T-cell (primary cell): ENCODE data around the gene ARF1. TPM values are rescaled to one million over a fixed set of nuclear protein-coding genes. Genes with fewer than 3 reads are reported as not detected.

Experiments
- ATAC-seq, 4 experiments: fragments of 200-7000 bp in 3 of 4; fragments of 150-1000 bp in 1 of 4; cut with Tn5 transposase; replicated peaks in 1 of 4; 1 replicate in 3 of 4; 2 replicates in 1 of 4; pipeline ENCODE4 v1.10.0; 2021; ENCODE audit warnings: moderate library complexity in 3 of 4, mild to moderate bottlenecking in 2 of 4, moderate number of reproducible peaks in 1 of 4
- CTCF ChIA-PET, 2 donors: fragments of 300-600 bp; sonication (Branson Sonifier 250); formaldehyde crosslinking; loops; one replicate each; lab custom pipeline; 2022; ENCODE audit warnings: antibody characterized with exemption in 2 of 2; lab: Charles Lee
- POLR2A ChIA-PET, 2 donors: fragments of 300-600 bp; sonication (Branson Sonifier 250); formaldehyde crosslinking; loops; one replicate each; lab custom pipeline; 2022; ENCODE audit warnings: antibody characterized with exemption in 2 of 2; lab: Charles Lee
- DNase-seq, 35 experiments: peaks; one replicate each; pipeline versions ENCODE4 v3.0.0 to v3.0.0-alpha.2; 2013 to 2023
- H3K27ac ChIP-seq: one replicate; pipeline ENCODE4 v1.5.1; 2013; ENCODE audit warnings: low read length
- H3K27me3 ChIP-seq, 2 experiments: replicated peaks in 1 of 2; 1 replicate in 1 of 2; 2 replicates in 1 of 2; pipeline versions ENCODE4 v1.6.1 to v1.7.0; 2013; ENCODE audit warnings: low read length in 1 of 2, mixed read lengths in 1 of 2; ENCODE audit not compliant: control insufficient read depth in 2 of 2, insufficient read depth in 2 of 2; ENCODE audit errors: extremely low read depth in 1 of 2
- H3K36me3 ChIP-seq, 2 donors: 1 replicate in 1 of 2; 2 replicates in 1 of 2; pipeline versions ENCODE4 v1.6.1 to v1.7.0; 2013; ENCODE audit warnings: low read length in 1 of 2; ENCODE audit not compliant: control insufficient read depth in 2 of 2, insufficient read depth in 1 of 2; ENCODE audit errors: extremely low read depth in 1 of 2
- H3K4me1 ChIP-seq, 2 experiments: 1 replicate in 1 of 2; 2 replicates in 1 of 2; pipeline versions ENCODE4 v1.6.1 to v1.7.0; 2013; ENCODE audit warnings: low read length in 2 of 2, mixed read lengths in 1 of 2; ENCODE audit not compliant: insufficient read depth in 2 of 2, control insufficient read depth in 1 of 2; ENCODE audit errors: extremely low read depth in 1 of 2
- H3K4me3 ChIP-seq, 2 donors: 1 replicate in 1 of 2; 2 replicates in 1 of 2; pipeline versions ENCODE4 v1.5.1 to v1.7.0; 2013; ENCODE audit warnings: mild to moderate bottlenecking in 2 of 2, low read length in 1 of 2, moderate library complexity in 1 of 2; ENCODE audit not compliant: control insufficient read depth in 1 of 2; ENCODE audit errors: extremely low read depth in 1 of 2
- H3K9me3 ChIP-seq: 2 replicates; pipeline ENCODE4 v1.7.0; 2013
- H3K27ac Mint-ChIP-seq, 2 donors: one replicate each; pipeline ENCODE4 v1.8.0; 2020 to 2021; ENCODE audit warnings: mild to moderate bottlenecking in 2 of 2, mixed read lengths in 2 of 2
- H3K27me3 Mint-ChIP-seq, 2 donors: one replicate each; pipeline ENCODE4 v1.8.0; 2021 to 2022; ENCODE audit warnings: mixed read lengths in 2 of 2
- H3K36me3 Mint-ChIP-seq: one replicate; pipeline ENCODE4 v1.8.0; 2021; ENCODE audit warnings: mixed read lengths
- H3K4me1 Mint-ChIP-seq, 3 donors: one replicate each; pipeline ENCODE4 v1.8.0; 2020 to 2022; ENCODE audit warnings: mixed read lengths in 3 of 3, mild to moderate bottlenecking in 1 of 3
- H3K4me3 Mint-ChIP-seq, 3 donors: one replicate each; pipeline ENCODE4 v1.8.0; 2020 to 2022; ENCODE audit warnings: mild to moderate bottlenecking in 3 of 3, mixed read lengths in 3 of 3, moderate library complexity in 3 of 3
- H3K9me3 Mint-ChIP-seq, 3 donors: one replicate each; pipeline ENCODE4 v1.8.0; 2020 to 2022; ENCODE audit warnings: mixed read lengths in 3 of 3
- WGBS: methylation state at CpG from one replicate; pipeline ENCODE4 v1.1.5; 2013; ENCODE audit warnings: missing lambda C conversion rate; ENCODE audit not compliant: insufficient coverage; 5-methylcytosine and 5-hydroxymethylcytosine counted together
- total RNA-seq, 35 experiments: library from RNA in 6 of 35; stranded (reverse) in 6 of 35; fragments of 120-200 nt in 1 of 35; gene quantifications; one replicate each; pipeline versions ENCODE4 v1.2.1 to v1.2.4 and lab custom pipeline; 2013 to 2026

ARF1 gene
- total RNA-seq, 5 donors from 2014 or later (not counting 1 experiment from before 2014, with no cell fraction given): 232 to 309 (median 258) TPM

GRCh38 chr1:228114827-228115226 is 32.3 kb downstream of the ARF1 start:
- Mint-ChIP-seq H3K27me3 (no peaks in the 10 kb centered on the region), H3K9me3 (peaks cover 0 to 3% (median 0%) of the 10 kb centered on the region in 3 donors), H3K4me3 (no peak overlapping the region), H3K36me3 (peaks cover 2% of the 10 kb centered on the region), H3K27ac (no peak overlapping the region), H3K4me1 (peaks cover 0 to 5% (median 3%) of the 10 kb centered on the region in 3 donors)
- H3K9me3 ChIP-seq: no peaks in the 10 kb centered on the region
- CTCF ChIA-PET: no interaction called here
- no CpG with 5 or more reads among the region's 3 CpGs for WGBS
- peaks cover 0 to 2% of the 10 kb centered on the region in 2 experiments for H3K27me3 ChIP-seq
- H3K27ac ChIP-seq: no peak overlapping the region
- H3K4me3 ChIP-seq: no peak overlapping the region
- ATAC-seq (no peak), DNase-seq (no peak)
- peaks cover 0 to 5% of the 10 kb centered on the region in 2 experiments for H3K4me1 ChIP-seq
- POLR2A ChIA-PET: no interaction called here
- H3K36me3 ChIP-seq: no peaks in the 10 kb centered on the region

- Mint-ChIP-seq H3K4me3 (no peak overlapping the region), H3K4me1 (peaks cover 0 to 5% (median 0%) of the 10 kb centered on the region in 3 donors), H3K36me3 (peaks cover 2% of the 10 kb centered on the region), H3K27ac (no peak overlapping the region), H3K27me3 (no peaks in the 10 kb centered on the region), H3K9me3 (peaks cover 0 to 3% (median 0%) of the 10 kb centered on the region in 3 donors)
- WGBS: no CpG with 5 or more reads among the region's 4 CpGs
- no peaks in the 10 kb centered on the region for H3K9me3 ChIP-seq
- H3K4me3 ChIP-seq: no peak overlapping the region
- H3K36me3 ChIP-seq: no peaks in the 10 kb centered on the region
- CTCF ChIA-PET: no interaction called here
- H3K4me1 ChIP-seq: no peaks in the 10 kb centered on the region
- H3K27me3 ChIP-seq: peaks cover 0 to 2% of the 10 kb centered on the region in 2 experiments
- POLR2A ChIA-PET: interaction anchor here in 1 of 2 donors (0.7 kb wide), 1 partner anchor 64 kb away, joined by 3 read pairs; no protein-coding TSS in a partner anchor
- no peak overlapping the region for H3K27ac ChIP-seq
- no peak for ATAC-seq
- DNase-seq: no peak
Measured at GRCh38 chr1:228117335-228117734, 34.8 kb downstream of the ARF1 start.

- no CpG with 5 or more reads among the region's 2 CpGs for WGBS
- Histone ChIP-seq H3K27me3 (peaks cover 0 to 2% of the 10 kb centered on the region in 2 experiments), H3K27ac (no peak overlapping the region), H3K9me3 (no peaks in the 10 kb centered on the region), H3K4me1 (no peaks in the 10 kb centered on the region), H3K36me3 (no peaks in the 10 kb centered on the region), H3K4me3 (no peak overlapping the region)
- no peak for ATAC-seq
- H3K4me1 Mint-ChIP-seq: peaks cover 0 to 5% (median 0%) of the 10 kb centered on the region in 3 donors
- no peak for DNase-seq
- H3K27ac Mint-ChIP-seq: no peak overlapping the region
- peaks cover 0 to 3% (median 0%) of the 10 kb centered on the region in 3 donors for H3K9me3 Mint-ChIP-seq
- H3K27me3 Mint-ChIP-seq: no peaks in the 10 kb centered on the region
- H3K36me3 Mint-ChIP-seq: peaks cover 2% of the 10 kb centered on the region
- POLR2A ChIA-PET: no interaction called here
- no peak overlapping the region for H3K4me3 Mint-ChIP-seq
- CTCF ChIA-PET: no interaction called here
Measured at GRCh38 chr1:228118040-228118439, 35.5 kb downstream of the ARF1 start.

GRCh38 chr1:228120351-228120750 is 37.8 kb downstream of the ARF1 start:
- Mint-ChIP-seq H3K9me3 (peaks cover 0 to 3% (median 0%) of the 10 kb centered on the region in 3 donors), H3K36me3 (peaks cover 2% of the 10 kb centered on the region), H3K4me3 (no peak overlapping the region), H3K27ac (no peak overlapping the region), H3K4me1 (peaks cover 0 to 5% (median 0%) of the 10 kb centered on the region in 3 donors), H3K27me3 (peaks cover 0 to 2% of the 10 kb centered on the region in 2 donors)
- Histone ChIP-seq H3K27me3 (peaks cover 0 to 2% of the 10 kb centered on the region in 2 experiments), H3K4me3 (no peak overlapping the region), H3K27ac (no peak overlapping the region), H3K36me3 (no peaks in the 10 kb centered on the region), H3K4me1 (no peaks in the 10 kb centered on the region), H3K9me3 (no peaks in the 10 kb centered on the region)
- DNase-seq: no peak
- no peak for ATAC-seq
- ChIA-PET POLR2A (no interaction called here), CTCF (no interaction called here)
- WGBS: no CpG with 5 or more reads among the region's 1 CpG

GRCh38 chr1:228120857-228121489 is 38.5 kb downstream of the ARF1 start:
- no peak for DNase-seq
- Histone ChIP-seq H3K4me1 (no peaks in the 10 kb centered on the region), H3K27ac (no peak overlapping the region), H3K27me3 (peaks cover 0 to 2% of the 10 kb centered on the region in 2 experiments), H3K4me3 (no peak overlapping the region), H3K9me3 (no peaks in the 10 kb centered on the region), H3K36me3 (no peaks in the 10 kb centered on the region)
- peaks cover 2% of the 10 kb centered on the region for H3K36me3 Mint-ChIP-seq
- CTCF ChIA-PET: no interaction called here
- peak overlapping the region in 1 of 2 donors; percentile 11 for H3K27ac Mint-ChIP-seq
- H3K27me3 Mint-ChIP-seq: peaks cover 0 to 2% of the 10 kb centered on the region in 2 donors
- ATAC-seq: peak in 1 of 4 experiments; percentile 67
- peaks cover 0 to 5% (median 0%) of the 10 kb centered on the region in 3 donors for H3K4me1 Mint-ChIP-seq
- no peak overlapping the region for H3K4me3 Mint-ChIP-seq
- POLR2A ChIA-PET: no interaction called here
- 78% methylated on average over 1 of the region's 5 CpGs for WGBS
- H3K9me3 Mint-ChIP-seq: peaks cover 0 to 3% (median 0%) of the 10 kb centered on the region in 3 donors

- ATAC-seq: no peak
- WGBS: no CpG with 5 or more reads among the region's 1 CpG
- POLR2A ChIA-PET: no interaction called here
- Mint-ChIP-seq H3K36me3 (peaks cover 1% of the 10 kb centered on the region), H3K9me3 (peaks cover 0 to 2% (median 0%) of the 10 kb centered on the region in 3 donors), H3K27ac (no peak overlapping the region), H3K4me3 (no peak overlapping the region), H3K4me1 (peaks cover 0 to 5% (median 0%) of the 10 kb centered on the region in 3 donors), H3K27me3 (peaks cover under 1 to 15% of the 10 kb centered on the region in 2 donors)
- Histone ChIP-seq H3K27ac (no peak overlapping the region), H3K9me3 (no peaks in the 10 kb centered on the region), H3K36me3 (no peaks in the 10 kb centered on the region), H3K4me3 (no peak overlapping the region), H3K27me3 (no peaks in the 10 kb centered on the region), H3K4me1 (no peaks in the 10 kb centered on the region)
- no peak for DNase-seq
- CTCF ChIA-PET: no interaction called here
Measured at GRCh38 chr1:228122921-228123441, 40.5 kb downstream of the ARF1 start.
